ENCODE data around the gene CALU. TPM values are rescaled to one million over a fixed set of nuclear protein-coding genes. Genes with fewer than 3 reads are reported as not detected.

CALU gene
- total and polyA plus RNA-seq, 4 donors = 86.8 to 199 (median 108) TPM

DNA sequence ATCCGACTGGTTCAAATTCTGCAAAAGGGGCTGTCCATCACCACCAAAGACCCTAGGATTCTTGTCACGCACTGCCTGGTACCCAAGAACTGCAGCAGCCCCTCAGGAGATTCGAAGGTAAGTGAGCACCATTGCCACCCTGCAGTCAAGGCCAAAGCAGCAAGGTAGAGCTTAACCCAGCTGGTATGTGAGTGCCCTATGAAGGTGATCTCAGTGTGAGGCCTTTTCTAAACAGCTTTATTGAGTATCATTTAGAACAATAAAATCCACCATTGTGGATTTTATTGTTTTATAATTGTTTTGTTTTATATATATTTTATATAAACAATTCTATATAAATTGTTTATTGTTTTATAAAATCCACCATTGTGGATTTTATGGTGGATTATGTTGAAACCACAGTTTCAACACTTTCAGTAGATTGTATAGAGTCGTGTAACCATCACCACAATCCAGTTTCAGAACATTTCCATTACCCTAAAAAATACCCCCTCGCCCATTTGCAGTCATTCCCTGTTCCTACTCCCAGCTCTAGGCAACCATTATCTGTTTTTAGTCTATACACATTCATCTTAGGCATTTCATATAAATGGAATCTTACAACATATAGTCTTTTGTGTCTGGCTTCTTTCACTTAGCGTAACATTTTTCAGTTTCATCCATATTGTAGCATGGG, 20.1 kb upstream of the CALU start:
- WGBS (ENCODE audit: insufficient coverage) = 82% methylated on average over 4 of the region's 6 CpGs
- Histone ChIP-seq H3K4me3 (ENCODE audit: low read depth, low read length) (no peak overlapping the region), H3K9me3 (ENCODE audit: control insufficient read depth, insufficient read depth, low read length) (no peaks in the 10 kb centered on the region), H3K4me1 (ENCODE audit: control insufficient read depth, insufficient read depth, low read length) (no peaks in the 10 kb centered on the region), H3K36me3 (ENCODE audit: control insufficient read depth, insufficient read depth, low read length) (no peaks in the 10 kb centered on the region), H3K27ac (ENCODE audit: low read depth, low read length) (no peak overlapping the region), H3K27me3 (ENCODE audit: control insufficient read depth, insufficient read depth, low read length) (no peaks in the 10 kb centered on the region)
- DNase-seq (ENCODE audit: low read depth in 4 of 6, low spot score in 6 of 6) = no peak

DNA sequence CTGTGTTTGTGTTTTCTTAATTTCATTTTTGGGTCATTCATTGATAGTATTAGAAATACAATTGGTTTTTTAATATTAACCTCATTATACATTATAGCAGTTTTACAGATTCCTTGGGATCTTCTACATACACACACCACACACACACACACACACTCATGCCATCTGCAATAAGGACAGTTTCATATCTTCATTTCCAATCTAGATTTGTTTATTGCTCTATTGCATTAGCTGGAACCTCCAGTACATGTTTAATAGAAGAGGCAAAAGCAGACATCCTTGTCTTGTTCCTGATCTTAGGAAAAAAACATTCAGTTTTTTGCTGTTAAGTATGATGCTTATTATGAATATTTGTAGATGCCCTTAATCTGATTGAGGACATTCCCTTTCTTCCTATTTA, 17.8 kb upstream of the CALU start:
- Histone ChIP-seq H3K27ac (ENCODE audit: low read depth, low read length) (no peak overlapping the region), H3K4me3 (ENCODE audit: low read depth, low read length) (no peak overlapping the region), H3K27me3 (ENCODE audit: control insufficient read depth, insufficient read depth, low read length) (no peaks in the 10 kb centered on the region), H3K36me3 (ENCODE audit: control insufficient read depth, insufficient read depth, low read length) (no peaks in the 10 kb centered on the region), H3K4me1 (ENCODE audit: control insufficient read depth, insufficient read depth, low read length) (peaks cover 4% of the 10 kb centered on the region), H3K9me3 (ENCODE audit: control insufficient read depth, insufficient read depth, low read length) (no peaks in the 10 kb centered on the region)
- DNase-seq (ENCODE audit: low read depth in 4 of 6, low spot score in 6 of 6) = no peak

DNA sequence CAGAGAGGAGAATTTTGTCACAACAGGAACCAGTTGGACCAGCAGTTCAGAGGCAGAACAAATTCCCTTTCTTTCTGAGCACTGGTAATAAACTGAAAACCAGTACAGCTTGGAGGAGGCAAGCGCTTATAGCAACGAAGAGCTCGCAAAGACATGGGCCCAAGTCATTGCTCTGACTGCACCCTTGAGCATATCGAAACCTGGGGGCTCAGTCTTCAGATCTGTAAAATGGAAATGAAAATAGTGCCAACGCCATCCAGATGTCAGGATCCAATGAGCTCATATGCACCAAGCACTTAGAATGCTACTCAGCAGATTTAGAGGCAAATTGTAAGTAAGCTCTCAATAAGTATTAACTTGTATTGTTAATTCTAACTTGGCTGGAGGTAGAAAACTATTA, 14.4 kb upstream of the CALU start:
- no peak overlapping the region for H3K4me3 ChIP-seq (ENCODE audit: low read depth, low read length)
- H3K9me3 ChIP-seq (ENCODE audit: control insufficient read depth, insufficient read depth, low read length) = no peaks in the 10 kb centered on the region
- peaks cover 4% of the 10 kb centered on the region for H3K4me1 ChIP-seq (ENCODE audit: control insufficient read depth, insufficient read depth, low read length)
- 100% methylated on average over 4 of the region's 5 CpGs for WGBS (ENCODE audit: insufficient coverage)
- H3K27ac ChIP-seq (ENCODE audit: low read depth, low read length) = no peak overlapping the region
- H3K27me3 ChIP-seq (ENCODE audit: control insufficient read depth, insufficient read depth, low read length) = no peaks in the 10 kb centered on the region
- H3K36me3 ChIP-seq (ENCODE audit: control insufficient read depth, insufficient read depth, low read length) = no peaks in the 10 kb centered on the region
- no peak for DNase-seq (ENCODE audit: low read depth in 4 of 6, low spot score in 6 of 6)

DNA sequence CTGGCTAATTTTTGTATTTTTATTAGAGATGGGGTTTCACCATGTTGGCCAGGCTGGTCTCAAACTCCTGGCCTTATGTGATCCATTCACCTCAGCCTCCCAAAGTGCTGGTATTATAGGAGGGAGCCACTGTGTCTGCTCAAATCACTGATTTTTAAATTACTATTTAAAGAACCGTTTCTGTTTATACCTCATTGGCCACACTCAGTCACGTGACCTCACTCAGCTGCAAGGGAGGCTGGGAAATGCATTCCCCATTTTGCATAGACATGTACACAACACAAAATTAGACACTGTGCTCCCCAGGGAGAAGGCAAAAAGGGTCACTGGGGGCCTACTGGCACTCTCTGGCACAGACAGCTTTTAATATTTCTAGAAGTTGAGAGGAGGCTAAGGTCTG, 13.6 kb upstream of the CALU start:
- Histone ChIP-seq H3K9me3 (ENCODE audit: control insufficient read depth, insufficient read depth, low read length) (no peaks in the 10 kb centered on the region), H3K4me3 (ENCODE audit: low read depth, low read length) (no peak overlapping the region), H3K4me1 (ENCODE audit: control insufficient read depth, insufficient read depth, low read length) (peaks cover 4% of the 10 kb centered on the region), H3K27me3 (ENCODE audit: control insufficient read depth, insufficient read depth, low read length) (no peaks in the 10 kb centered on the region), H3K27ac (ENCODE audit: low read depth, low read length) (peak overlapping the region; percentile 8), H3K36me3 (ENCODE audit: control insufficient read depth, insufficient read depth, low read length) (no peaks in the 10 kb centered on the region)
- 65% methylated on average over 2 of the region's 2 CpGs for WGBS (ENCODE audit: insufficient coverage)
- DNase-seq (ENCODE audit: low read depth in 4 of 6, low spot score in 6 of 6) = peak in 1 of 6 donors; percentile 67

DNA sequence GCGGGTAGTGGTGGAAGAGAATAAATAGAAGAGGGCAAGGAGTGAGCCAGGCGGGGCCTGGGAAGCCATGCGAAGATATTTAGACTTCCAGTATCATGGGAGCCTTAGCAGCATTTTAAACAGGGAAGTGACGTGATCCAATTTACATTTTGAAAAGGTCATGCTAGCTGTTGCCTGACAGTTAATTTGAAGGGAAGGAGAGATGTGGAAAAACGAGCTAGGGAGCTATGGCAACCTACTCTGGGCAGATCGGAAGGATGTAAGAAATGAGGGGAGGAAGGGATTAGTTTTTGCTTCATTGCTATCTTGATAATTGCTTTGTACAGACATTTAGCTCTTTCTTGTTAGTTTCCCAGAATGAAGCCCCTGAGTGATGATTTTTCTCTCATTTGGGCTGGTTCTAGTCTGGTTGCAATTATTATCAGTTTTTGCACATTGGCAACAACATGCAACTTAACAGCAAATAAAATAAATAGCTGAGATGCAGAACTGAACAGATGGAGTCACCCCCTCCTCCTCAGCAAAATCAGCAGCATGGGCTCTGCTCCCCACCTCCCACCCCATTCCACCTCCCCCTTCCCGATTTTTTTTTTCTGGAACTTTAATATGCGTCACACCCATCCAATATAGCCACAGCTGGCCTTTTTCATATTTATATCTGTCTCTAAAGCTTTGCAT, 13.0 kb upstream of the CALU start:
- Histone ChIP-seq H3K9me3 (ENCODE audit: control insufficient read depth, insufficient read depth, low read length) (no peaks in the 10 kb centered on the region), H3K27ac (ENCODE audit: low read depth, low read length) (no peak overlapping the region), H3K27me3 (ENCODE audit: control insufficient read depth, insufficient read depth, low read length) (no peaks in the 10 kb centered on the region), H3K4me1 (ENCODE audit: control insufficient read depth, insufficient read depth, low read length) (peaks cover 4% of the 10 kb centered on the region), H3K36me3 (ENCODE audit: control insufficient read depth, insufficient read depth, low read length) (no peaks in the 10 kb centered on the region), H3K4me3 (ENCODE audit: low read depth, low read length) (no peak overlapping the region)
- 43% methylated on average over 7 of the region's 8 CpGs for WGBS (ENCODE audit: insufficient coverage)
- peak in 4 of 6 donors; percentile 15 to 90 (median 60) for DNase-seq (ENCODE audit: low read depth in 4 of 6, low spot score in 6 of 6)

DNA sequence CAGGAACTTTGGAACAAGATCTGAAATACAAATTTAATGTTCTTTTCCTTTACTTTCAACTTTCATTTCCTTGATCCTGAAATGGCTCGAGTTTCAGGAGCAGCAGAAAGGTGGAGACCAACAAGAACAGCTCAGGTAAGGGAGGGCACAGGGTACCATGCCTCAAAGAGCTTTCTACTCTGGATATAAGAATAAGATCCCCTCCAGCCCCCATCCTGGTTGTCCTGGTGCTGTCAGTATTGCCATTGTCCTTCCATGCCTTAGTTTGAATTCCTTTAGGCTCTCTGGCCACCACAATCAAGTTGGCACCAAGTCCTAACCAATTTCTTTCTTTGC, 12.5 kb upstream of the CALU start:
- no peak for DNase-seq (ENCODE audit: low read depth in 4 of 6, low spot score in 6 of 6)
- H3K36me3 ChIP-seq (ENCODE audit: control insufficient read depth, insufficient read depth, low read length) = no peaks in the 10 kb centered on the region
- no peaks in the 10 kb centered on the region for H3K27me3 ChIP-seq (ENCODE audit: control insufficient read depth, insufficient read depth, low read length)
- 80% methylated on average over 1 of the region's 1 CpG for WGBS (ENCODE audit: insufficient coverage)
- peaks cover 4% of the 10 kb centered on the region for H3K4me1 ChIP-seq (ENCODE audit: control insufficient read depth, insufficient read depth, low read length)
- H3K27ac ChIP-seq (ENCODE audit: low read depth, low read length) = no peak overlapping the region
- H3K9me3 ChIP-seq (ENCODE audit: control insufficient read depth, insufficient read depth, low read length) = no peaks in the 10 kb centered on the region
- no peak overlapping the region for H3K4me3 ChIP-seq (ENCODE audit: low read depth, low read length)

DNA sequence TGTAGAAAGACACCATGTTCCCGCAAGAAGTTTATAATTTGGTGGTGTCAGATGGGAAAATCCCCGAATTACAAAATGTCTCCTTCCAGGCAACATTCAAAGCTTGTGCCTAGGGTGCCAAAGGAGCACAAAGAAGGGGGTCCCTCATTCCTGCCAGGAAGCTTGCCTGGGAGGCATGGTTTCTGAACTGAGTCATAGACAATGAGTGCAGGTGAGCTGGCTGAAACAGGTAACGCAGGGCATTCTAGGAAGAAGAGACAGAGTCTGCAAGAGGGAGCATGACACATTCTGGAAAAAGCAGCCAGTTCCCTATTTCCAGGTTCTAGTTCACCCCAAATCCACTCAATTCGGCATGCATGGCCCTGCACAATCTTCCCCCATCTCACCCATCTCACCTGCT, 11.9 kb upstream of the CALU start:
- Histone ChIP-seq H3K27me3 (ENCODE audit: control insufficient read depth, insufficient read depth, low read length) (no peaks in the 10 kb centered on the region), H3K9me3 (ENCODE audit: control insufficient read depth, insufficient read depth, low read length) (no peaks in the 10 kb centered on the region), H3K4me3 (ENCODE audit: low read depth, low read length) (no peak overlapping the region), H3K4me1 (ENCODE audit: control insufficient read depth, insufficient read depth, low read length) (peaks cover 4% of the 10 kb centered on the region), H3K36me3 (ENCODE audit: control insufficient read depth, insufficient read depth, low read length) (no peaks in the 10 kb centered on the region), H3K27ac (ENCODE audit: low read depth, low read length) (no peak overlapping the region)
- WGBS (ENCODE audit: insufficient coverage) = 94% methylated on average over 3 of the region's 4 CpGs
- no peak for DNase-seq (ENCODE audit: low read depth in 4 of 6, low spot score in 6 of 6)

DNA sequence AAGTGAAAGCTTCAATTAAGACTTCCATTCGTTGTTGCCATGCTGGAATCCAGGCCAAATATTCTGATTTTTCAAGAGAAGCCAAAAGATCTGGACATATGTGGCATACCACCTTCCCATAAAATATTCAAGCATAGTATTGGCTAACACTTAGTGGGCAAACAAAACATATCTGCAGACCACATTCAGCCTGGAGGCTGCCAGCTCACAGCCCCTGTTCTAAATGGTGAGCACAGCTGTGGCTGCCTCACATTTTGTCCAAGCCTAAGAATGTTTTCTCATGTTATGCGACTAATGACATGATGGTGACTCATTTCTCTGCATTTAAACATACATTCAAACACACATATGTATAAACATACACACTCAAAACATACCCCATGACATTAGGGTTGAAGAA, 10.6 kb upstream of the CALU start:
- Histone ChIP-seq H3K9me3 (ENCODE audit: control insufficient read depth, insufficient read depth, low read length) (no peaks in the 10 kb centered on the region), H3K27me3 (ENCODE audit: control insufficient read depth, insufficient read depth, low read length) (no peaks in the 10 kb centered on the region), H3K36me3 (ENCODE audit: control insufficient read depth, insufficient read depth, low read length) (no peaks in the 10 kb centered on the region), H3K4me1 (ENCODE audit: control insufficient read depth, insufficient read depth, low read length) (peaks cover 4% of the 10 kb centered on the region), H3K4me3 (ENCODE audit: low read depth, low read length) (no peak overlapping the region), H3K27ac (ENCODE audit: low read depth, low read length) (no peak overlapping the region)
- DNase-seq (ENCODE audit: low read depth in 4 of 6, low spot score in 6 of 6) = peak in 1 of 6 donors; percentile 71
- WGBS (ENCODE audit: insufficient coverage) = 67% methylated on average over 1 of the region's 2 CpGs

DNA sequence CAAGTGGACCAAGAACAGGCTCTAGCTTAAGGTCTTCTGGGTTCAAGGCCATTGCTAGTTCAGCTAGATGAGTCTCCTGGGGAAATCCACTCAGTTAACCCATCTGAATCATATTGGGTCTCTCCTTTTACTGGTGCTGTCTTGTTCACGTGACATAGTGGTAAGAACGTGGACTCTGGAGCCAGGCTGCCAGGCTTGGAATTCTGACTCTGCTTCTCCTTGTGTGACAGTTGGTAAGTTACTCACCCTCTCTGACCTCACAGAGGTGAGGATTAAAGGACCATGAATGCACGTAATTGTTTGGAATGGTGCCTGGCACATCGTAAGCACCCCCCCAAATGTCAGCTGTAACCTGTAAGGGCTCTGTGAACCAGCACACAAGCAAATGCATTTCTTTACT, 9.7 kb upstream of the CALU start:
- no peaks in the 10 kb centered on the region for H3K36me3 ChIP-seq (ENCODE audit: control insufficient read depth, insufficient read depth, low read length)
- H3K27me3 ChIP-seq (ENCODE audit: control insufficient read depth, insufficient read depth, low read length) = no peaks in the 10 kb centered on the region
- WGBS (ENCODE audit: insufficient coverage) = 80% methylated on average over 1 of the region's 4 CpGs
- H3K4me3 ChIP-seq (ENCODE audit: low read depth, low read length) = no peak overlapping the region
- H3K27ac ChIP-seq (ENCODE audit: low read depth, low read length) = no peak overlapping the region
- H3K4me1 ChIP-seq (ENCODE audit: control insufficient read depth, insufficient read depth, low read length) = peaks cover 4% of the 10 kb centered on the region
- H3K9me3 ChIP-seq (ENCODE audit: control insufficient read depth, insufficient read depth, low read length) = no peaks in the 10 kb centered on the region
- no peak for DNase-seq (ENCODE audit: low read depth in 4 of 6, low spot score in 6 of 6)

DNA sequence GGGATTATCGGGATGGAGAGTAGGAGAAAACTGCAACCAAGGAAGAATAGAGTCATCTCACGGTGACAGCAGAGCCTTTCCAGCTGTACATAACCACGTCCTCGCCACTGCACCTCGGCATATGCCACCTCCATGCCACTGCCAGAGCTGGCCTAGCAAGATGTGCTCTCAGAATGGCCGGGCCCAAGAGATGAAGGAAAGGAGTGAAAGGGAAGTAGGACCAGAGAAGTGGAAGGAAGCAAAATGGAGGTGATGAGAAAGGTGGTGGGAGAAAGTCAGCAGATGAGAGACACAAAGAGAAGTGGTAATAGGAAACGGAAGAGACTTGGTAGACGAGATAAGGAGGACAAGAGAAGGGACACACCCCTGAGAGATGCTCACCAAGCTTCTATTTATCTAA, 8.0 kb upstream of the CALU start:
- Histone ChIP-seq H3K4me3 (ENCODE audit: low read depth, low read length) (no peak overlapping the region), H3K9me3 (ENCODE audit: control insufficient read depth, insufficient read depth, low read length) (no peaks in the 10 kb centered on the region), H3K27me3 (ENCODE audit: control insufficient read depth, insufficient read depth, low read length) (no peaks in the 10 kb centered on the region), H3K27ac (ENCODE audit: low read depth, low read length) (no peak overlapping the region), H3K4me1 (ENCODE audit: control insufficient read depth, insufficient read depth, low read length) (no peaks in the 10 kb centered on the region), H3K36me3 (ENCODE audit: control insufficient read depth, insufficient read depth, low read length) (no peaks in the 10 kb centered on the region)
- WGBS (ENCODE audit: insufficient coverage) = 91% methylated on average over 6 of the region's 8 CpGs
- no peak for DNase-seq (ENCODE audit: low read depth in 4 of 6, low spot score in 6 of 6)

Data from spinal cord (tissue), 10 donors.